Activated CD8-positive, alpha-beta memory T cell treated with anti-CD3 and anti-CD28 coated beads for 4 hours (primary cell): ENCODE measurements around the gene SYCP1.
"Not testable (repeated sequence)": the region's sequence is repeated elsewhere in the genome, so short reads cannot be mapped to it uniquely, and the experiment has no call there.

Experiments used
- DNase-seq, 2 donors: peaks; one replicate each; pipeline ENCODE4 v3.0.0-alpha.2; 2020; ENCODE audit warnings: low read depth in 2 of 2

The SYCP1 gene

GRCh38 chr1:114854693-114855320, at the start of gene SYCP1:
SYCP1 (plus strand) TSS chr1:114854863; CDS start chr1:114855465, 602 bp downstream.
- DNase-seq, result no peak

- DNase-seq, result no peak
Measured at GRCh38 chr1:114819869-114820268, 34.8 kb upstream of the SYCP1 start.

- DNase-seq, result no peak
Measured at GRCh38 chr1:114820392-114820791, 34.3 kb upstream of the SYCP1 start.

GRCh38 chr1:114821978-114822377, 32.7 kb upstream of the SYCP1 start:
- DNase-seq, result no peak

- no peak for DNase-seq
Measured at GRCh38 chr1:114828251-114828650, 26.4 kb upstream of the SYCP1 start.

- DNase-seq, result not testable (repeated sequence)
Measured at GRCh38 chr1:114830075-114830474, 24.6 kb upstream of the SYCP1 start.

GRCh38 chr1:114831276-114831994, 23.2 kb upstream of the SYCP1 start:
- DNase-seq, result no peak

GRCh38 chr1:114832057-114832456, 22.6 kb upstream of the SYCP1 start:
- DNase-seq, result no peak

GRCh38 chr1:114833421-114833820, 21.2 kb upstream of the SYCP1 start:
- DNase-seq, result no peak

- no peak for DNase-seq
Measured at GRCh38 chr1:114844270-114844669, 10.4 kb upstream of the SYCP1 start.

GRCh38 chr1:114853584-114853983, 1.1 kb upstream of the SYCP1 start:
- DNase-seq, result no peak

- no peak for DNase-seq
Measured at GRCh38 chr1:114861384-114861783, 6.7 kb downstream of the SYCP1 start.

- DNase-seq, result no peak
Measured at GRCh38 chr1:114892194-114892918, 37.7 kb downstream of the SYCP1 start.

- DNase-seq, result no peak
Measured at GRCh38 chr1:114896795-114897194, 42.1 kb downstream of the SYCP1 start.

- DNase-seq, result no peak
Measured at GRCh38 chr1:114901814-114902213, 47.2 kb downstream of the SYCP1 start.

GRCh38 chr1:114902343-114902742, 47.7 kb downstream of the SYCP1 start:
- DNase-seq, result no peak

GRCh38 chr1:114903480-114903879, 48.8 kb downstream of the SYCP1 start:
- no peak for DNase-seq

GRCh38 chr1:114915720-114916119, 61.1 kb downstream of the SYCP1 start:
- not testable (repeated sequence) for DNase-seq

- DNase-seq, result no peak
Measured at GRCh38 chr1:114926607-114927006, 71.9 kb downstream of the SYCP1 start.

- DNase-seq, result no peak
Measured at GRCh38 chr1:114927401-114927800, 72.7 kb downstream of the SYCP1 start.

- no peak for DNase-seq
Measured at GRCh38 chr1:114956570-114956969, 101.9 kb downstream of the SYCP1 start.

GRCh38 chr1:114959423-114959822, 104.8 kb downstream of the SYCP1 start:
- no peak for DNase-seq

GRCh38 chr1:114976891-114977290, 122.2 kb downstream of the SYCP1 start:
- no peak for DNase-seq
